Measurements from ENCODE around the gene PRDM16.

Gene PRDM16

DNA sequence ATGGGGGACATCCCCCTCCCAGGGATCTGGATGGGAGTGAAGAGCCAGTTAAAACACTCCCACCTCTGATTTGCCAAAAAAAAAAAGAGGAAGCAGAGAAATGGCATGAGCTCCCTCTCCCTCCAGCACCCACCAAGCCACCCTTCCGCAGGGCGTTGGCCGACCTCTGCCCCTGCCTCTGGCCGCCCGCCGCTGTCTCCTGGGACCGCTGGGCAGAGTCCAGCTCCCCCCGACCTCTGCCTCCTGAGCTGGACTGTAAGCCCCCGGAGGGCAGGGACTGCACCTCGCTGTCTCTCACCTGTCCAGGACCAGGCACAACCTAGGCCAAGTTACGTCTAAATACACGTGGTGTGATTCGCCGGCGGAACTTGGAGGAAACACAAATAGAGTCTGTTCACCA, 174.3 kb downstream of the PRDM16 start:
- TF ChIP-seq POLR2A (IDR thresholded peaks at IDR 0.05; ENCODE audit: low read length) (no peak), GATA1 (IDR thresholded peaks at IDR 0.05; ENCODE audit: low read depth, low read length) (no peak)
- DNase-seq = no peak

DNA sequence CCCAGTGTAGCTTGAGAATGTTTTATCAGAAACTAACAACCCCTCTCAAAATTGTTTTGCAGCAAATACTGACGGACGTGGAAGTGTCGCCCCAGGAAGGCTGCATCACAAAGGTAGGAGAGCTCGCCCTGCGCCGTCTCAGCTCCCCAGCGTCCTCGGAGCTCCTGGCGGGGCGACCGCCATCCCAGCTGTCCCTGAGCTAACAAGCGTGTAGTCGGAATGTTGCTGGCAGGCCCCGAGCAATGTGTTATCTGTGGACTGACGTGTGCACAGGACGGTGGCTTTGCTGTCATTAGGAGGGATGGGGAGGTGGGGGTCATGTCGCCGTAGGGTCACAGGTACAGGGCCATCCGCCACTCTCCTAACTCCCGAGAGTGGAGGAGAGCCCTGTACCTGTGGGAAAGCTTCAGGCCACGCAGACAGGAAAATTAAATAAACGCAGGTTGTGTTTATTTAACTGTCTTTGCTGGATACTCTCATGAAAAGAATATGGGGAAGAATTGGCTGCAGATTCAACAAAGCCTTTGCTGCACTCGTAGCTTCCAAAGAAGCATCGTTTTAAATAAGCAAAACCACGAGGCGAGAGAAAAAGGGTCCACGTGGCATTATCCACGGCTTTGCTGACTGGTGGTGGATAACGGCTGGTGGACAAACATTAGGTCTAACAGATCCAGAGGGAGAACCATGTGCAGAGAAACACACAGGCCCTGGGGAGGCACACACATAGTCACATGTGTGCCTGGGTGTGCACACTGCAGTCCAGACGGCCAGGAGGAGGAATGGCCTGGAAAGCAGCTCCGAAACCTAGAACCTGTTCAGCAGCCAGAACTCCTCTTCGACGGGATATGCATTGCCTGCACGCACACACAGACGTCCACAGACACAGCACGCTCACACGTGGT, 175.3 kb downstream of the PRDM16 start:
- no peak for DNase-seq
- TF ChIP-seq POLR2A (IDR thresholded peaks at IDR 0.05; ENCODE audit: low read length) = no peak
- TF ChIP-seq GATA1 (IDR thresholded peaks at IDR 0.05; ENCODE audit: low read depth, low read length) = no peak

DNA sequence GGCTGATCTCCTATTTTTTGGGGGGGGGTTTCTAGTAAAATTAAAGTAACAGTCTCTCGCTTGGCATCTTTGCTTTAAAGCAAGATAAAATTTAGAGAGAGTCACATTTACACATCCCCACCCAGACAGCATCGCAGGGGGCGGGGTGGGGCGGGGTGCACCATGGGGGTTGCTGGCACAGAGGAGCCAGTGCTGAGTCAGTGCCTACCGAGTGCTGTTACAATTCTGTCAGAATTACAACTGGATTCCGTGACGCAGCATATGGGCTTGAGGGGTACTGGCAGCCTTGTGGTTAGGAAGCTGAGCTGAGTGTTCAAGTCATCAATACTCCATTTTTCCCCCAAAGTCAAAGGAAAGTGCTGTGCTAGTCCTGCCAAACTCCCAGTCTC, 175.9 kb downstream of the PRDM16 start:
- no peak for TF ChIP-seq GATA1 (IDR thresholded peaks at IDR 0.05; ENCODE audit: low read depth, low read length)
- no peak for TF ChIP-seq POLR2A (IDR thresholded peaks at IDR 0.05; ENCODE audit: low read length)

DNA sequence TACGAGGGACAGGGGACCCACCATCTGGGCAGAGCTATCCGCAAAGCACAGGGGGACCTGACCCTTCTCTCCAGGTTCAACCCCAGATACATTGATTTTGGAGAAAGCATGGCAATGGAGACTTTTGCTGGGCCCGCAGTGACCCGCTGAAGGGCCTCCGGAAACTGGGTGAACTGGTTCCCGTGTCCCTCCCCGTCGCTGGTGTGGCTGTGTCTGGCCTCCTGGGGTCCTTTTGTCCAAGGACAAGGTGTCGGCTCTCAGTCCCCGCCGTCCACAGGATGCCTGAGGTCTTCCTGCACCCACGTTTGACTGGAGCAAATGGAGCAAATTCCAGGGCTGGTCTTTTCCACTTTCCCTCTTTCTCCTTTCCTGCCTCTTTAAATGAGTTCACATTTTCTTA, 176.3 kb downstream of the PRDM16 start:
- DNase-seq = no peak
- no peak for TF ChIP-seq POLR2A (IDR thresholded peaks at IDR 0.05; ENCODE audit: low read length)
- no peak for TF ChIP-seq GATA1 (IDR thresholded peaks at IDR 0.05; ENCODE audit: low read depth, low read length)

More for the DNA sequence above, 175.9 kb downstream of the PRDM16 start:
- peak in 1 of 2 experiments; percentile 2 for DNase-seq

DNA sequence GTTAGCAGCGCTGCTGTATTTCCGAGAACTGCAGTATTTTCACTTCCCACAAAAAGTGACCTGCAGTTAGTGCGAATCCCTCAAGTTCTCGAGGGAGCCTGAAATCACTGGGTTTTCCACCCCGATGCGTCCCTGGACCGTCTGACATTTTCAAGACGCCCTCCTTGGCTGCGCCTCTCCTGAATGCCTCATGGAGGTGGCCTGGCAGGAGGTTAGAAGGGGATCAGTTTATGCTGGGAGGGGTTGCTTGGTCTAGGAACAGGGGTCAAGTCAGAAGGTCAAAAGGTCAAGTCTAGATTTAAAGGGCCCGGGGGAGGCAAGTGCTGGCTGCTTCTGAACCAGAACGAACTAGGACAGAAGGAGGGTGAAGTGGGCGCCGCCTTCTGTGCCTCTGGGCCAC, 176.8 kb downstream of the PRDM16 start:
- no peak for DNase-seq
- TF ChIP-seq GATA1 (IDR thresholded peaks at IDR 0.05; ENCODE audit: low read depth, low read length) (no peak), POLR2A (IDR thresholded peaks at IDR 0.05; ENCODE audit: low read length) (no peak)

DNA sequence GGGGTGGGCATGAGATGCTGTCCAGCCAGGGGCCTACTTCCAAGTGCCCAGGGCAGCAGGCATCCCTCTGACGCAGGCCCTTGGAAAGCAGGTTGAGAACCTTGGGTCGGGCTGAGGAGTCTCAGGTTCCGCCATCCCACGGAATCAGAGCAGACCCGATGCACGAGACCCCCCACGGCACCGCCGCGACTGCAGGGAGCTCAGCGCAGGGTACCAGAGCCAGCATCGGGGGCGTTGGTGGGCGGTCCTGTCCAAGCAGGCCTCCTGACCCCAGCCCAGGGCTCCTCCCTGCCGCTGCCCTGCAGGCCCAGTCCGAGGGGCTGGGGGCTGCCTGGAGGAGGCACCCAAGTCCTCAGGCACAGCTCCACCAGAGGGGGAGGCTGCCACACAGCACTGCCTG, 177.2 kb downstream of the PRDM16 start:
- DNase-seq = no peak
- TF ChIP-seq POLR2A (IDR thresholded peaks at IDR 0.05; ENCODE audit: low read length) = no peak
- no peak for TF ChIP-seq GATA1 (IDR thresholded peaks at IDR 0.05; ENCODE audit: low read depth, low read length)

DNA sequence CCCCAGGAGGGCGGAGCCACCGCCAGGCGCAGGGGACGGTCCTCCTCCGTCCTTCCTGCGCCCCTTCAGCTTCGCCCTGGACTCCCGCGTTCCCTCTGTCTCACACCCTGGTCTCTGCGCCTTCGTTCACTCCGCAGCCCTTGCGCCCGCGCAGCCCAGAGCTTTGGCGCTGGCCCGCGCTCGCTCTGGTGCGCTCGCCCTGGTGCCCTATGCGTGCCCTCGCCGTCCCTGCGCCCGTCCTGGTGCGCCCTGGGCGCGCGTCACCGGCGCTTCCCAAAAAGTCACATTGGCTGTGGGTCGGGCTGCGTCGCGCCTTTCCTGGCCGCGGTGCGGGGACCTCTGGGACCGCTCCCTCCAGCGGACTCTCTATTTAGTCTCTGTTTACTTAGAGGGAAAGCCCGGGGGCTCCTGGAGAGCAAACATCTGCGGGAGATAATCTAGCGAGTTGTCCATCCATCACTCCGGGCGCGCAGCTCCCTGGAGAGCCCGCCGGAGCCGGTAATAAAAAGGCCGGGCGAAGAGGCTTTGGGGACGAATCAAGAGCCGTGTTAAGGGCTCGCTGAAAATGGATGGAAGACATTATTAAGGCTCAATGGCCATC, 178.6 kb downstream of the PRDM16 start:
- no peak for DNase-seq
- TF ChIP-seq POLR2A (IDR thresholded peaks at IDR 0.05; ENCODE audit: low read length) (no peak), GATA1 (IDR thresholded peaks at IDR 0.05; ENCODE audit: low read depth, low read length) (no peak)

DNA sequence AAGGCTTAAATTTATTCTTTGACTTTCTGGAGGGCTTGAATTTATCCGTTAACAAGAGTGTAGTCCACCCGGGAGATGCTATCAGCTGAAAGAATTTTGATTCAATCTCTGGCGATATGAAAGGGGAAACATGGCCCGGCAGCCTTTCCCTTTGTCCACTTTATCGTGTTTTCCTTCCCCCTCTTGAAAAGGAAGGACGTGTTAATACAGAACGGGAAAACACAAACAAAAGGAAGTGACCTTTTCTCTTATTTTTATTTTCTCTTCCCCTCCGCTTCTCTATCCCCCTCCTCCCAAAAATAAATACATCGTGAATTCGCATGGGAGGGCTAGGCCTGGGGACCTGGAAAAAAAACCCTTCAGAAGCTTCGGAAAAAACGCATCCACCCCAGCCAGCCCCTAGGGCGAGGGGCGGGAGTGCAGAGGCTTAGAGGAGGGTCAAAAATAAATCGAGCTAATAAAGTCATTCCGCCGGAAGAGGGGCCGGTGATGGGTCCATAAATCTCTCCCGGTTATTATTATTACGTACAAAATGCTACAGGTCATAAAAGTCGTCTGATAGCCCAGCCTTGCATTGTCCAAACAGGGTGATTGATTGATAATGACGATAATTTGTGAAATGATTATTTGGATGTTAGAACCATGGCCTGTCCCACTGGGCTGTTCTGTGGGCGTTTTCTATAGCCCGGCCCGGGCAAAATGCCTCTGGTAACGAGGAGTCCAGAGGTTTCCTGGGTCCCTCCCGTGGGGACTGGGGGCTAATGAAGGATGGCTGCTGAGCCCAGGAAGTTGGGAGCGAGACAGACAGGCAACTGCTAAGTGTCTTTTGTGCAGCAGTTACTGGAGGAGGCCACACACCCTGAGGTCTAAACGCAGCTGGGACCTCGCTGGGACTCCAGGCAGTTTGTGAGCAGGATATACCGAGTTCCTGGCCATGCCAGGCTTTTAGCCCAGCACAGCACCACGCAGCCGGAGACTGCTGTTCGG, 179.4 kb downstream of the PRDM16 start:
- DNase-seq = no peak
- TF ChIP-seq GATA1 (IDR thresholded peaks at IDR 0.05; ENCODE audit: low read depth, low read length) (no peak), POLR2A (IDR thresholded peaks at IDR 0.05; ENCODE audit: low read length) (no peak)

DNA sequence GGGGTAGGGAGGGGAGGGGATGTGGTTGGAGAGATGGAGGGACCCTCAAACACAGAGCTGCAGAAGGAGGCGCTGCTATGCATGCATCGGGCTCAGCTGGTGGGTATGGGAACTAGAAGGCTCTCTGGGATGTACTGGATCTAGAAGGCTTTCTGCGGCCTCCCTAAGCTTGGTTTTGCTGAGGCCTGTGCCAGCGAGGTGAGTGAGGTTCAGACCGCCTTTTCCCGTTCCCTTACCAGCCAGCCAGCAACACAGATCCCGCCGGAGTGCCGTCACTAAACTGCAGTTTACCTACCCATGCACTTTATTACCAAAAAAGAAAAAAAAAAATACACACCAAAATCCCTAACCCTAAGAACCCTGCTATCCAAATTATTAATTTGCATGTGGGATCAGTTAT, 180.2 kb downstream of the PRDM16 start:
- TF ChIP-seq GATA1 (IDR thresholded peaks at IDR 0.05; ENCODE audit: low read depth, low read length) = no peak
- no peak for TF ChIP-seq POLR2A (IDR thresholded peaks at IDR 0.05; ENCODE audit: low read length)
- DNase-seq = no peak

DNA sequence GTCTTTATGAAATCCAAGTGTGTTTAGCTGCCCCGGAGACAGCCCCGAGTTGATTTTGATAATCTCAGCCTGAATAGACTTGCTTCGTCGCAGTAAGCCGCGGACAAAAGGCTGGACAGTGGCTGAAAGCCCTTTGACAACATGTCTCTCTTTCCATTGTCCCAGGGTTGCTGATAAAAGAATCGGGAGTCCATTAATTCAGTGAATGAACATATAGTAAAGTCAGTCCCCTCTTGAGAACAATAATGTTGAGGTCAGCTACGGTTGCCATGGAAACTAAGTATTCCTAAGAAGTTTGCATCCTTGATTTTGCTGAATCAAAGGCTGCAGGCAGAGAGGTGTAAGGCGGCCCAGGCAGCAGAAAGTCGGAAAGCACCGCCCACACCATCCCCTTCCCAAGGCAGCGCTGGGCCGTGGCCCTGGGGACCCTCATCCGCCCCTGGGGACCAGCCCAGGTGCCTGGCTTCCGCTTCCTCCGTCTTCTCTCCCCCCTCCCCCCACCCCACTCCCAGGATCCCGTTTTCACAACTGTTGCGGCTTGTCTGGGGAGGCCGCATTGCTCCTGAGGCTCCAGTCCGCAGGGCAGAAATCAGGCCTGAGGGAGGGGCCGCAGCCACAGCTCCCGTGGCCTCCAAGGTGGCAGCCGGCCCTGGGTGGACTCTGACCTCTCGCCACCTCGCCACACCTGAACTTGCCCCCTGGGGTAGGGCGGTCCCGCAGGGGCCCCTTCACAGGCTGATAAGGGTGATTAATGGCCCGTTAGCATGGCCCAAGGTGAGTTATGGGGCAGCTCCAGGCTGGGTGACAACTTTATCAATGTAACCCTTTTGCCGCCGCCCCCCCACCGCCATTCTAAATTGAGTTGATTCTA, 180.9 kb downstream of the PRDM16 start:
- DNase-seq = no peak
- TF ChIP-seq GATA1 (IDR thresholded peaks at IDR 0.05; ENCODE audit: low read depth, low read length) (no peak), POLR2A (IDR thresholded peaks at IDR 0.05; ENCODE audit: low read length) (no peak)

DNA sequence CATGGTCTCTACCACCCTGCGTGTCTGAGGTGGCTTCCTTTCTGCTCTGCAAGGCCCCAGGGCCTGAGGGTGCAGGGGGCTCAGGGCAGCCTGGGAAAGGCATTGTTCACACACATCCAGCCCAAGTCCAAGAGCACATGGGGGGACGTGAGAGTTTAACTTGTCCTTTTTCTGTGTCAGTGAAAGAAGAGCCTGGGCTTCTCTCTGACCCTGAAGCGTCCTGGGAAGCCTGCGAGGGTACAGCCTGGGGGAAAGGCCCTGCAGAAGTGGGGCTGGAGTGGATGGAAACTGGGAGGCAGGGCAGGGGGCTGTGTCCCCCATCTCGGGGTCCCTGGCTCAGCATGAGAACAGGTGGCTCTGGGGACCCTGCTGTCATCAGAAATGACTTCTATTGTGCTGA, 181.6 kb downstream of the PRDM16 start:
- TF ChIP-seq POLR2A (IDR thresholded peaks at IDR 0.05; ENCODE audit: low read length) (no peak), GATA1 (IDR thresholded peaks at IDR 0.05; ENCODE audit: low read depth, low read length) (no peak)
- DNase-seq = no peak

DNA sequence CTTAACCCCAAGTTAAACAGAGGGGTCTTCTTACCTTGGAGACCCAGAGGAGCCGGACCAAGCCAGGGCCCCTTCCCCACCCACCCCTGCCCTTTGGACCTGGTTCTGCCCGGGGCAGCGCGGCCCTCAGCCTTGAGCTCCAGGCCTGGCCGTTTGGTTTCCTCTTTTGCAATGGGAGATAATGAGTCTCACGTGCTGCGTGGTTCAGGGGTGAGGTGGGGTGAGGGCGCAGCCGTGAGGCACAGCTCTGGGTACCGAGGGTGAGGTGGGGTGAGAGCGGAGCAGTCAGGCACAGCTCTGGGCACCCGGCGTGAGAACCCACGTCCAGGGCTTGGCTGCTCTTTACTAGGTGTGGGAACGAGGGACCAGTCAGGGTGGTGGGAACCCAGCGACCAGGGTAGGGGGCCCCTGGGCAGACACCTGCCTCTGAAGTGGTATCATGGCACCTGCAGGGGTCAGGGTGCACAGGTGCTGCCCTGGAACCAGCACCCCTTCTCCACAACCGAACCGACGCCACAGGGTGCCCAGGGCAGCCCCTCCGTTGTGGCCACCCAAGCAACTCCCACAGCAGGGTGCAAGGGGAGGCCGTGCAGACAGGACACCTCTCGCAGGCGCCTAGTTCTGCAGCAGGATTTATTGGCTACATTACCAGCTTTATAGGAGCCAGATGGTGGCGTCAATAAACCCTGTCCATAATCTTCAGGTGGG, 182.2 kb downstream of the PRDM16 start:
- no peak for DNase-seq
- no peak for TF ChIP-seq GATA1 (IDR thresholded peaks at IDR 0.05; ENCODE audit: low read depth, low read length)
- TF ChIP-seq POLR2A (IDR thresholded peaks at IDR 0.05; ENCODE audit: low read length) = no peak

Measured in erythroblast (primary cell).